ENCODE data around the gene PPP2R5C.

- TF ChIP-seq CTCF (IDR thresholded peaks at IDR 0.05; ENCODE audit: low read depth, low read length, poor library complexity, severe bottlenecking): peak; percentile 55
- TF ChIP-seq EZH2phosphoT487 (IDR thresholded peaks at IDR 0.05; ENCODE audit: borderline replicate concordance, low read length): no peak
Measured at GRCh38 chr14:101960225-101960624, 198.7 kb downstream of the PPP2R5C start.

Measured in DOHH2 (cell line).